Measurements from ENCODE around the gene RFPL1. TPM values are rescaled to one million over a fixed set of nuclear protein-coding genes. Genes with fewer than 3 reads are reported as not detected.

RFPL1 gene
- not detected in 2 replicates for total RNA-seq

GRCh38 chr22:29438283-29438682 is at the start of gene RFPL1:
TSS of gene RFPL1 (plus strand) at chr22:29438583.

DNA sequence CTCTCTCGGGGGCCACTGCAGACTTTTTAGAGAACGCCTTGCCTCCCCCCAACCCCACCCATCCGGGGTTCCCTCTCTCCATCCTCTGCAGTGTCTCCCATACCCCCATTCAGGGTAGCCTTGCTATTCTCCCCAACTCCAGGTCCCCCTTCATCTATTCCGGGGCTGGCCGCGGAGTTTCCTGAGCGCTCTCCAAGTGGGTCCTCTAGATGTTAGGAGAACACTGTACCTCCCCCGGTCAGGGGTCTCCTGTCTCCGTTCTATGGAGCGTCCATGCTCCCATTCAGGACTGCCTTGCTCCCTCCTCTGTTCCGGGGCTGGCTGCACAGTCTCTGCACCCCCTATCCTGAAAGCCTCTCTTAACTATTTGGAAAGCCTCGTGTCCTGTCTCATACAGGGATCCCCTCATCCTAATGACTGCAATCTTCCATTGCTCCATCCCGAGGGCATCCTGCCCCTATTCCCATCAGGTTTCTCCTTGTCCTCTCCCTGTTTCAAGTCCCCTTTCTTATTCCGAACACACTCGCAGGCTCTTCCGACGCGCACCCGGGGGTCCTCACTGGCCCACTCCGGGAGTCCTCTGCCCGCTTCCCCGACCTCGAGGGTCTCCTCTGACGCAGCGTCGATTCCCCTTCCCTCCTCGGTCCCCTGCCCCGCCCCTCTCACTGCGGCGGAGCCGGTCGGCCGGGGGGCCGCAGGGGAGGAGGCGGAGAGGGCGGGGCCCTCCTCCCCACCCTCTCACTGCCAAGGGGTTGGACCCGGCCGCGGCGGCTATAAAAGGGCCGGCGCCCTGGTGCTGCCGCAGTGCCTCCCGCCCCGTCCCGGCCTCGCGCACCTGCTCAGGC is 41.3 kb downstream of the RFPL1 start, which contains the start of gene NEFH:
Gene NEFH (plus strand): TSS at position 802 of the 845 bp plus-strand sequence. CDS start 45 bp downstream, outside the sequence.

Other genes starting within 250 kb of the RFPL1 start
- gene EMID1, start 232.7 kb upstream of the RFPL1 start, total RNA-seq = 0.50 TPM in 1 of 2 replicates, not detected in the other
- gene RHBDD3, start 170.6 kb upstream of the RFPL1 start, total RNA-seq = 21.8 and 22.8 TPM in 2 replicates
- 179 and 197 TPM in 2 replicates for gene EWSR1, start 170.3 kb upstream of the RFPL1 start, total RNA-seq
- 11.3 and 15.4 TPM in 2 replicates for gene GAS2L1, start 131.9 kb upstream of the RFPL1 start, total RNA-seq
- gene RASL10A, start 122.9 kb upstream of the RFPL1 start, total RNA-seq = not detected in 2 replicates
- gene AP1B1, start 50.0 kb upstream of the RFPL1 start, total RNA-seq = 65.5 and 72.1 TPM in 2 replicates
- 0.33 and 0.44 TPM in 2 replicates for gene NEFH, start 41.6 kb downstream of the RFPL1 start, total RNA-seq
- 54.4 and 73.1 TPM in 2 replicates for gene THOC5, start 115.2 kb downstream of the RFPL1 start, total RNA-seq
- gene NIPSNAP1, start 142.5 kb downstream of the RFPL1 start, total RNA-seq = 60.7 and 77.2 TPM in 2 replicates
- gene NF2, start 165.1 kb downstream of the RFPL1 start, total RNA-seq = 74.8 and 93.8 TPM in 2 replicates